ENCODE data around the gene TFF3. TPM values are rescaled to one million over a fixed set of nuclear protein-coding genes. Genes with fewer than 3 reads are reported as not detected.
A peak's percentile ranks its signal among the peaks of the same experiment; 100 is the strongest.
"Not testable (repeated sequence)": the region's sequence is repeated elsewhere in the genome, so short reads cannot be mapped to it uniquely, and the experiment has no call there.

The TFF3 gene
- total RNA-seq, 1 experiment from 2014 or later, result 2.1 TPM

DNA sequence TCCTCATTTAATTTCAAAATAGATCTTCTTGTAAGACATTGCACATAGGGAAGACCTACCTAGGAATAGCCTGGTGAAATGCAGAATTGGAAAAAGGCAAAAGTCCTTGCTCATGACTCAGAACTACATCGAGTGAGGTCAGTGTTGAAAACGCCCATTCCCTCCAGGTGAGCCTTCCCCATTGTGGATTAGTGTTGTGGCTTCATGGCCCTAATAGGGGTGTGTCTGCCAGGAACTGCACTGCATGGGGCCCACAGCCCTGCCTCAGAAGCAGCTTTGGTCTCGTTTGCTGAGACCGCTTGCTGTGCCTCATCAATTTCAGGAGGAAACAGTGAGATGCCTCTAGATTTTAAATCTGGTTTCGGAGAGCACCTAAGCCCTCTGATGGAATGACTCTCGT is 17.0 kb downstream of the TFF3 start:
- no peaks in the 10 kb centered on the region for H3K27me3 ChIP-seq (ENCODE audit: control insufficient read depth, insufficient read depth, low read length)
- no peak overlapping the region for H3K4me3 ChIP-seq (ENCODE audit: insufficient read depth, low read depth, low read length)
- DNase-seq, result peak; percentile 79

DNA sequence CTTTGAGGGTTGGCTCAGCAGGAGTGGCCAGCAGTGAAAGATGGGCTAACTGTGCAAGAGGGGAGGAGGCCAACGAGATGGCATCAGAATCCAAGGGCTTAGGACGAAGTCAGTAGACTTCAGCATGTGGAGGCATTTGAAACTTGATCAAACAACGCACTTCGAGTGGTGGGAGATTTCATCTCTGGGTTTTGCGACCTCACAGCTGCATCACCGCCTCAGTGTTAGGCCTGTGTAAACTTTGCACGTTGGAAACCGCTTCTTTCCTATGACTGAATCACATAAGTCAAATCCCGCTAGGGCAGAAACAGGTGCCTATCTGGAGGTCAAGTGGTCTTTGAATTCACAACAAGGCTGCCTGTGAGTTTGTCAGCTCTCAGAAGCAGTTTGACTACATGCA is 17.8 kb downstream of the TFF3 start:
- no peak for DNase-seq
- Histone ChIP-seq H3K27me3 (ENCODE audit: control insufficient read depth, insufficient read depth, low read length) (no peaks in the 10 kb centered on the region), H3K36me3 (replicated peaks; ENCODE audit: control insufficient read depth, insufficient read depth, low read length) (no peaks in the 10 kb centered on the region), H3K4me3 (ENCODE audit: insufficient read depth, low read depth, low read length) (no peak overlapping the region)

More for the DNA sequence above, 17.0 kb downstream of the TFF3 start:
- no peaks in the 10 kb centered on the region for H3K36me3 ChIP-seq (replicated peaks; ENCODE audit: control insufficient read depth, insufficient read depth, low read length)

GRCh38 chr21:42296501-42296900 is 18.7 kb downstream of the TFF3 start:
- Histone ChIP-seq H3K27me3 (ENCODE audit: control insufficient read depth, insufficient read depth, low read length) (no peaks in the 10 kb centered on the region), H3K4me3 (ENCODE audit: insufficient read depth, low read depth, low read length) (no peak overlapping the region), H3K36me3 (replicated peaks; ENCODE audit: control insufficient read depth, insufficient read depth, low read length) (no peaks in the 10 kb centered on the region)
- DNase-seq, result no peak

- no peak overlapping the region for H3K4me3 ChIP-seq (ENCODE audit: insufficient read depth, low read depth, low read length)
- H3K36me3 ChIP-seq (replicated peaks; ENCODE audit: control insufficient read depth, insufficient read depth, low read length), result no peaks in the 10 kb centered on the region
- no peaks in the 10 kb centered on the region for H3K27me3 ChIP-seq (ENCODE audit: control insufficient read depth, insufficient read depth, low read length)
- DNase-seq, result no peak
Measured at GRCh38 chr21:42295845-42296244, 19.4 kb downstream of the TFF3 start.

GRCh38 chr21:42294273-42294880 is 20.8 kb downstream of the TFF3 start:
- Histone ChIP-seq H3K36me3 (replicated peaks; ENCODE audit: control insufficient read depth, insufficient read depth, low read length) (no peaks in the 10 kb centered on the region), H3K4me3 (ENCODE audit: insufficient read depth, low read depth, low read length) (no peak overlapping the region), H3K27me3 (ENCODE audit: control insufficient read depth, insufficient read depth, low read length) (no peaks in the 10 kb centered on the region)
- no peak for DNase-seq

DNA sequence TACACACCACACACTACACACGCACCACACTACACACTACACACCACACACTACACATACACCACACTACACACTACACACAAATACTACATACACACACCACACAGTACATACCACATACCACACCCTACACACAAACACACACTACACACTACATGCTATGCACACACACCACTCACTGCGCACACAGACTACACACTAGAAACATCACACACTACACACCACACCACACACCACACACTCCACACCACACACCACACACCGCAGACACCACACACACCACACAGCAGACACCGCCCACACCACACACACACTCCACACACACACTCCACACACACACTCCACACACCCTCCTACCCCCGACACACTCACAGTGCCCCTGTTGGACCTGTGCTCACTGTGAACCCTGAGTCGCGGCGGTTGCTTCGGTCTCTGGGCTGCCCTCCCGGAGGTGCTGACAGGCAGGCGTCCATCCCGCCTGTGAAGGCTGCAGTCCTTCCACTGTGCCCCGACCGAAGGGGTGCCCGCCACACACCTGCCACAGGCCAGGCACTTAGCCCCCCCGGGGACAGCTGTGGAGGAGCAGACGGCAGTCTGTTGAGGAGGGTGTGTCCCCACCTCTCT is 21.4 kb downstream of the TFF3 start:
- H3K27me3 ChIP-seq (ENCODE audit: control insufficient read depth, insufficient read depth, low read length), result no peaks in the 10 kb centered on the region
- no peaks in the 10 kb centered on the region for H3K36me3 ChIP-seq (replicated peaks; ENCODE audit: control insufficient read depth, insufficient read depth, low read length)
- no peak for DNase-seq
- no peak overlapping the region for H3K4me3 ChIP-seq (ENCODE audit: insufficient read depth, low read depth, low read length)

GRCh38 chr21:42292563-42293142 is 22.6 kb downstream of the TFF3 start:
- not testable (repeated sequence) for H3K4me3 ChIP-seq (ENCODE audit: insufficient read depth, low read depth, low read length)

DNA sequence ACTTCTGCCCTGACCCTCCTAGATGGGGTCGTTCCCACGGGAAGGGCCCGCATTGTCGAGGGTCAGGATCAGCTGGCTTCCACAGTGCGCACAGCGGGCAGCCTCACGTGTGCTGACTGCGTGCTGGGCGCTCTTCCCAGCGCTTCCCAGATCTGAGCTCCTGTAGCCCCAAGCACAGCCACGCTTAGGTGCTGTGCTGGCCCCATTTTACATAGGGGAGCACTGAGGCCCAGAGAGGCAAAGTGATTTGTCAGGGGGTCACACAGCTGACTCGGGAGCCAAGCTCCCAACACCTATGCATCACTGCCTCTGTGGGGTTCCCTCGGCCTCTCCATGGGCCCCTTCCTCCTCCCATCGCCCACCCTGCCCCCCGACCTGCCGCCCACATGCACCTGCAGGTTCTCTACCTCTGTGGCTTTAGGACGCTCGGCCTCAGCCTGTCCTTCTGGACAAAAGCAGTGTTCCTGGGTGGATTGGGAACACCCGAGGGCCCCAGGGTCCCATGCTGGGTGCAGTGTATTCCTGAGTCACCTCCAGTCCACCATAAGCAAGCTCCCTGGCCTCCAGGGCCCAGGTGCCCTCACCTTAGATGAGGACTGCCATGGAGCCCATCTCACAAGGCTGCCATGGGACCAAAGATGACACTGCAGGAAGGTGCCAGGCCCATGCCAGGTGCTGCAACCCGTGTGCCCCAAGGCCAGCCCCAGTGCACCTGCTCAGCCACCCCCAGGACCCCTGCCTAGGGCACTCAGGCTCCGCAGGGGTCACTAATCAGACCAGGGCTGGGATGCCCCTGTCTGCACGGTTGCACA is 23.3 kb downstream of the TFF3 start:
- Histone ChIP-seq H3K36me3 (replicated peaks; ENCODE audit: control insufficient read depth, insufficient read depth, low read length) (no peaks in the 10 kb centered on the region), H3K4me3 (ENCODE audit: insufficient read depth, low read depth, low read length) (no peak overlapping the region), H3K27me3 (ENCODE audit: control insufficient read depth, insufficient read depth, low read length) (no peaks in the 10 kb centered on the region)
- DNase-seq, result peak; percentile 61

More at GRCh38 chr21:42292563-42293142, 22.6 kb downstream of the TFF3 start:
- H3K27me3 ChIP-seq (ENCODE audit: control insufficient read depth, insufficient read depth, low read length); H3K36me3 ChIP-seq (replicated peaks; ENCODE audit: control insufficient read depth, insufficient read depth, low read length); DNase-seq: not testable (repeated sequence)

DNA sequence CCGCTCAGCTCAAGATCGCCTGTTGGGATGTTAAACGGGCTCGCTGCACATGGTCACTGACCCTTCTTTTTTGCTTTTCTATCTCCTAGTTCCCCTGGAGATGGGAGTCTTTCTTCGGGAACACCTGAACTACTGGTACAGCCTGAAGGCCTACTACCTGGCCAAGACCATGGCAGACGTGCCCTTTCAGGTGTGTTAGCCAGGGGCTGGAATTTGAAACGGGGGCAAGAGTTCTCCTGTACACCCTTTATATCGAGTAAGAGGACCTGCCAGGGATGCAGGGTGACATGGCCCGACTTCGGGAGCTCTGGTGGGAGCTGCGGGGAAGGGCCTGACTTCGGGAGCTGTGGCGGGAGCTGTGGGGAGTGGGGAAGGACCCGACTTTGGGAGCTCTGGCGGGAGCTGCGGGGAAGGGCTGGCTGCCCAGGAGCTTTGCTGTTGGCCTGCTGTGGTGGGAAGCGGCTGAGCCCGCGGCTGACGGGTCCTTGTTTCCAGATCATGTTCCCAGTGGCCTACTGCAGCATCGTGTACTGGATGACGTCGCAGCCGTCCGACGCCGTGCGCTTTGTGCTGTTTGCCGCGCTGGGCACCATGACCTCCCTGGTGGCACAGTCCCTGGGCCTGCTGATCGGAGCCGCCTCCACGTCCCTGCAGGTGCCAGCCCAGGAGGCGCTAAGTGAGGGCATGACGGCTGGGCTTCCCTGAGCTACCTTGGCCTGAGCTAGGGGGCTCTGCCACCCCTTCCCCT is 24.0 kb downstream of the TFF3 start:
- no peaks in the 10 kb centered on the region for H3K36me3 ChIP-seq (replicated peaks; ENCODE audit: control insufficient read depth, insufficient read depth, low read length)
- H3K4me3 ChIP-seq (ENCODE audit: insufficient read depth, low read depth, low read length), result no peak overlapping the region
- peak; percentile 74 for DNase-seq
- H3K27me3 ChIP-seq (ENCODE audit: control insufficient read depth, insufficient read depth, low read length), result no peaks in the 10 kb centered on the region

DNA sequence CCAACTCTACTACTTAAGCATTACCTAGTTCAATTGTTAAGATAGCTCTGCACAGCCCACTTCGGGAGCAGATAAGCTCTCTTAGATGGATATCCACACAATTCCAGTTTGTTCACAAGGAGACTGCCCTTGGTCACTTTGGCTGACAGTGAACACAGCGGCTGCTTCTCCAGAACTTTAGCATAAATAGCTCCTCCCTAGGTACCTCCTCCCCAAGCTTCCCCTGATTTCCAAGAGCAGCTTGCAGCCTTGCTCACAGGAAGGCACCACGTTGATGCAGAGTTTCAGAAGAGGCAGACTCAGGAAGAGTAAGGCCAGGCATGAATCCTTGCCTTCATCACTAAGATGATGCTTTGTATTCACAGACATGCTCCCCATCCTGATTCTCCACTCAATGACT is 24.7 kb downstream of the TFF3 start:
- Histone ChIP-seq H3K4me3 (ENCODE audit: insufficient read depth, low read depth, low read length) (no peak overlapping the region), H3K36me3 (replicated peaks; ENCODE audit: control insufficient read depth, insufficient read depth, low read length) (no peaks in the 10 kb centered on the region), H3K27me3 (ENCODE audit: control insufficient read depth, insufficient read depth, low read length) (no peaks in the 10 kb centered on the region)
- no peak for DNase-seq

GRCh38 chr21:42289926-42290325 is 25.3 kb downstream of the TFF3 start:
- Histone ChIP-seq H3K4me3 (ENCODE audit: insufficient read depth, low read depth, low read length) (no peak overlapping the region), H3K27me3 (ENCODE audit: control insufficient read depth, insufficient read depth, low read length) (no peaks in the 10 kb centered on the region), H3K36me3 (replicated peaks; ENCODE audit: control insufficient read depth, insufficient read depth, low read length) (no peaks in the 10 kb centered on the region)
- DNase-seq, result no peak

- no peak for DNase-seq
- Histone ChIP-seq H3K27me3 (ENCODE audit: control insufficient read depth, insufficient read depth, low read length) (no peaks in the 10 kb centered on the region), H3K4me3 (ENCODE audit: insufficient read depth, low read depth, low read length) (no peak overlapping the region), H3K36me3 (replicated peaks; ENCODE audit: control insufficient read depth, insufficient read depth, low read length) (no peaks in the 10 kb centered on the region)
Measured at GRCh38 chr21:42288962-42289361, 26.2 kb downstream of the TFF3 start.

- H3K27me3 ChIP-seq (ENCODE audit: control insufficient read depth, insufficient read depth, low read length), result no peaks in the 10 kb centered on the region
- no peaks in the 10 kb centered on the region for H3K36me3 ChIP-seq (replicated peaks; ENCODE audit: control insufficient read depth, insufficient read depth, low read length)
- no peak for DNase-seq
- H3K4me3 ChIP-seq (ENCODE audit: insufficient read depth, low read depth, low read length), result no peak overlapping the region
Measured at GRCh38 chr21:42287193-42288083, 27.8 kb downstream of the TFF3 start.
